Activated CD4-positive, alpha-beta T cell treated with anti-CD3 and anti-CD28 coated beads, Interleukin-10, Interleukin-2, amounts not matched to agents 100 ng/mL and 50 ng/mL, durations not matched to agents 16 hours and 8 hours (primary cell): ENCODE results near the gene GPHA2.

ENCODE experiments used
- DNase-seq: peaks from one replicate; pipeline ENCODE4 v3.0.0-alpha.2; 2020

Gene GPHA2

GRCh38 chr11:64888729-64889511, 46.8 kb downstream of the GPHA2 start:
- DNase-seq = no peak

- DNase-seq = no peak
These were observed 47.3 kb downstream of the GPHA2 start for GRCh38 chr11:64888406-64888728.

GRCh38 chr11:64887757-64888405, 47.8 kb downstream of the GPHA2 start:
- peak; percentile 90 for DNase-seq

- DNase-seq = no peak
These were observed 48.4 kb downstream of the GPHA2 start for GRCh38 chr11:64887234-64887756.

- peak; percentile 73 for DNase-seq
These were observed 50.1 kb downstream of the GPHA2 start for GRCh38 chr11:64885367-64886286.
